NCI-H774 (cell line): ENCODE data around the gene HMGCS1.
"Not testable (repeated sequence)": the region's sequence is repeated elsewhere in the genome, so short reads cannot be mapped to it uniquely, and the experiment has no call there.

Experiments used
- DNase-seq: peaks from one replicate; lab custom pipeline; 2025; lab: John Stamatoyannopoulos, UW

HMGCS1 gene

GRCh38 chr5:43313035-43313853 lies at the start of gene HMGCS1:
TSS of gene HMGCS1 (minus strand) at chr5:43313412. CDS start at chr5:43298965, 14,447 bp downstream.
- DNase-seq, result peak; percentile 100

- no peak for DNase-seq
Observed at GRCh38 chr5:43358726-43359125, 45.5 kb upstream of the HMGCS1 start.

- DNase-seq, result no peak
Observed at GRCh38 chr5:43358301-43358700, 45.1 kb upstream of the HMGCS1 start.

GRCh38 chr5:43357878-43358281 lies 44.7 kb upstream of the HMGCS1 start:
- no peak for DNase-seq

GRCh38 chr5:43357067-43357466 lies 43.9 kb upstream of the HMGCS1 start:
- no peak for DNase-seq

- DNase-seq, result no peak
Observed at GRCh38 chr5:43354774-43355173, 41.6 kb upstream of the HMGCS1 start.

GRCh38 chr5:43353668-43354067 lies 40.5 kb upstream of the HMGCS1 start:
- DNase-seq, result no peak

GRCh38 chr5:43352915-43353314 lies 39.7 kb upstream of the HMGCS1 start:
- no peak for DNase-seq

GRCh38 chr5:43352131-43352530 lies 38.9 kb upstream of the HMGCS1 start:
- DNase-seq, result no peak

- DNase-seq, result no peak
Observed at GRCh38 chr5:43348861-43349363, 35.7 kb upstream of the HMGCS1 start.

- no peak for DNase-seq
Observed at GRCh38 chr5:43348207-43348606, 35.0 kb upstream of the HMGCS1 start.

GRCh38 chr5:43338862-43339261 lies 25.6 kb upstream of the HMGCS1 start:
- no peak for DNase-seq

GRCh38 chr5:43336159-43336558 lies 22.9 kb upstream of the HMGCS1 start:
- no peak for DNase-seq

- no peak for DNase-seq
Observed at GRCh38 chr5:43335681-43336080, 22.5 kb upstream of the HMGCS1 start.

- no peak for DNase-seq
Observed at GRCh38 chr5:43332401-43332800, 19.2 kb upstream of the HMGCS1 start.

GRCh38 chr5:43325624-43326023 lies 12.4 kb upstream of the HMGCS1 start:
- DNase-seq, result not testable (repeated sequence)

GRCh38 chr5:43323488-43323887 lies 10.3 kb upstream of the HMGCS1 start:
- not testable (repeated sequence) for DNase-seq

GRCh38 chr5:43320846-43321245 lies 7.6 kb upstream of the HMGCS1 start:
- DNase-seq, result no peak

GRCh38 chr5:43316421-43316820 lies 3.2 kb upstream of the HMGCS1 start:
- DNase-seq, result no peak

- no peak for DNase-seq
Observed at GRCh38 chr5:43315682-43316081, 2.5 kb upstream of the HMGCS1 start.

- DNase-seq, result no peak
Observed at GRCh38 chr5:43315263-43315662, 2.1 kb upstream of the HMGCS1 start.

- DNase-seq, result no peak
Observed at GRCh38 chr5:43314724-43315123, 1.5 kb upstream of the HMGCS1 start.

GRCh38 chr5:43313854-43314457 lies 744 bp upstream of the HMGCS1 start:
- DNase-seq, result peak; percentile 68

GRCh38 chr5:43312699-43313034 lies 545 bp downstream of the HMGCS1 start:
- DNase-seq, result peak; percentile 38
